ENCODE results near the gene RIMKLA.
A peak's percentile ranks its signal among the peaks of the same experiment; 100 is the strongest.

The RIMKLA gene

GRCh38 chr1:42430286-42431135 is 49.9 kb downstream of the RIMKLA start:
- DNase-seq = no peak

- no peak for DNase-seq
These were observed 50.9 kb downstream of the RIMKLA start for GRCh38 chr1:42431514-42431913.

- no peak for DNase-seq
These were observed 52.1 kb downstream of the RIMKLA start for GRCh38 chr1:42432714-42433113.

- no peak for DNase-seq
These were observed 52.8 kb downstream of the RIMKLA start for GRCh38 chr1:42433369-42433768.

GRCh38 chr1:42434340-42434739 is 53.7 kb downstream of the RIMKLA start:
- DNase-seq = no peak

- DNase-seq = peak; percentile 82
These were observed 59.3 kb downstream of the RIMKLA start for GRCh38 chr1:42439940-42440339.

- no peak for DNase-seq
These were observed 62.1 kb downstream of the RIMKLA start for GRCh38 chr1:42442662-42443061.

GRCh38 chr1:42449256-42449655 is 68.7 kb downstream of the RIMKLA start:
- DNase-seq = no peak

GRCh38 chr1:42450061-42450460 is 69.5 kb downstream of the RIMKLA start:
- no peak for DNase-seq

- DNase-seq = no peak
These were observed 72.8 kb downstream of the RIMKLA start for GRCh38 chr1:42453386-42453785.

- DNase-seq = no peak
These were observed 73.8 kb downstream of the RIMKLA start for GRCh38 chr1:42454403-42454802.

- DNase-seq = peak; percentile 94
These were observed 75.6 kb downstream of the RIMKLA start, which contains the start of the genes PPCS and ZMYND12 for GRCh38 chr1:42456010-42456753. Gene PPCS (plus strand): TSS chr1:42456543. CDS start chr1:42456566, 23 bp downstream. Gene ZMYND12 (minus strand): TSS chr1:42456022. CDS start chr1:42455997, 25 bp downstream.

GRCh38 chr1:42456754-42457089 is 76.1 kb downstream of the RIMKLA start:
- DNase-seq = peak; percentile 72

GRCh38 chr1:42461196-42461595 is 80.6 kb downstream of the RIMKLA start:
- DNase-seq = no peak

GRCh38 chr1:42462828-42463763 is 82.5 kb downstream of the RIMKLA start, which contains the start of gene CCDC30:
Gene CCDC30 (plus strand): TSS chr1:42463286. CDS start chr1:42480552, 17,266 bp downstream.
- DNase-seq = peak; percentile 99

- DNase-seq = no peak
These were observed 83.3 kb downstream of the RIMKLA start for GRCh38 chr1:42463921-42464320.

- no peak for DNase-seq
These were observed 85.4 kb downstream of the RIMKLA start for GRCh38 chr1:42466030-42466429.

- DNase-seq = no peak
These were observed 89.1 kb downstream of the RIMKLA start for GRCh38 chr1:42469727-42470126.
